ENCODE results near the gene TDRD6.

DNA sequence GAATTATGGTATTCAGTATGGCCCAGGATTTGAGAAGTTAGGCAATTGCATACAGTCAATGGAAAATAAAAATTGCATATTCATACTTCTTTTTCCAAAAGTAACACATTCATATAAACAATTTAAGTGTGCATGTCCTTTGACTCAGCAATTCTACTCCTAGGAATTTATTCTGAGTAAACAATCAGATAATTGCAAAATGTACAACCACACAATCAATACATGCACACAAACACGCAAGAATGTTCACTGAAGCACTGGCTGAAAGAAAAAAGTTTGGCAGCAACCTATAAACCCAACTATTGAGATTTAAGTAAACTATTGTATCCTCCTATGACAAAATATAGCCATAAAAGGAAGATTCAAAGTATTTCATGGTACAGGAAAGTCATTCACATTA is 36.7 kb upstream of the TDRD6 start:
- TF ChIP-seq, protein P1, sequence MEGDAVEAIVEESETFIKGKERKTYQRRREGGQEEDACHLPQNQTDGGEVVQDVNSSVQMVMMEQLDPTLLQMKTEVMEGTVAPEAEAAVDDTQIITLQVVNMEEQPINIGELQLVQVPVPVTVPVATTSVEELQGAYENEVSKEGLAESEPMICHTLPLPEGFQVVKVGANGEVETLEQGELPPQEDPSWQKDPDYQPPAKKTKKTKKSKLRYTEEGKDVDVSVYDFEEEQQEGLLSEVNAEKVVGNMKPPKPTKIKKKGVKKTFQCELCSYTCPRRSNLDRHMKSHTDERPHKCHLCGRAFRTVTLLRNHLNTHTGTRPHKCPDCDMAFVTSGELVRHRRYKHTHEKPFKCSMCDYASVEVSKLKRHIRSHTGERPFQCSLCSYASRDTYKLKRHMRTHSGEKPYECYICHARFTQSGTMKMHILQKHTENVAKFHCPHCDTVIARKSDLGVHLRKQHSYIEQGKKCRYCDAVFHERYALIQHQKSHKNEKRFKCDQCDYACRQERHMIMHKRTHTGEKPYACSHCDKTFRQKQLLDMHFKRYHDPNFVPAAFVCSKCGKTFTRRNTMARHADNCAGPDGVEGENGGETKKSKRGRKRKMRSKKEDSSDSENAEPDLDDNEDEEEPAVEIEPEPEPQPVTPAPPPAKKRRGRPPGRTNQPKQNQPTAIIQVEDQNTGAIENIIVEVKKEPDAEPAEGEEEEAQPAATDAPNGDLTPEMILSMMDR (conservative IDR thresholded peaks at IDR 0.05; ENCODE audit: low read length) = no peak
- TF ChIP-seq EZH2phosphoT487 (IDR thresholded peaks at IDR 0.05; ENCODE audit: borderline replicate concordance, low read depth, low read length) = no peak
